K562 (cell line): Measurements from ENCODE around the gene VPS13C. TPM values are rescaled to one million over a fixed set of nuclear protein-coding genes. Genes with fewer than 3 reads are reported as not detected.
A peak's percentile ranks its signal among the peaks of the same experiment; 100 is the strongest.

Experiments
- ATAC-seq: fragments of 200-7000 bp; cut with Tn5 transposase; 3 replicates; pipeline ENCODE4 v1.9.1; 2020; ENCODE audit warnings: moderate library complexity
- BruUV-seq: library from RNA; stranded (reverse); fragments of 400-500 nt; replicated peaks from 2 replicates; lab custom pipeline; 2021; lab: Mats Ljungman, UMichigan
- CTCF ChIA-PET: fragments of 300-600 bp; formaldehyde crosslinking; extraction: SDS; loops from one replicate; lab custom pipeline; 2021; ENCODE audit warnings: low intra/inter-chr PET ratio; lab: Yijun Ruan, JAX
- POLR2A ChIA-PET: fragments of 300-600, 350-650 bp; sonication (Branson Sonifier 250); formaldehyde crosslinking; extraction: SDS; loops from one replicate; lab custom pipeline; 2021; ENCODE audit warnings: antibody characterized with exemption, inconsistent platforms; lab: Yijun Ruan, JAX
- DNase-seq, 4 experiments: peaks; one replicate each; pipeline versions ENCODE4 v3.0.0 to v3.0.0-alpha.2; 2011 to 2018; ENCODE audit warnings: low spot score in 3 of 4, mixed read lengths in 3 of 4; ENCODE audit errors: extremely low read depth in 1 of 4
- FAIRE-seq: peaks from 2 replicates; lab custom pipeline; 2011; peaks lifted over from hg19 to GRCh38; lab: Jason Lieb, UNC
- H2AFZ ChIP-seq: 2 replicates; pipeline ENCODE4 v1.6.0; 2011; ENCODE audit warnings: low read depth, low read length, control low read depth, inconsistent platforms
- H3K27ac ChIP-seq: fragments of 200-600 bp; 3 replicates; pipeline ENCODE4 v1.8.0; 2011; ENCODE audit warnings: low read depth, mild to moderate bottlenecking, control low read depth, inconsistent platforms, low read length, moderate library complexity, mixed read lengths; ENCODE audit errors: extremely low read depth
- H3K27me3 ChIP-seq, 2 experiments: fragments of 300-600 bp in 1 of 2; 2 replicates in 1 of 2; 3 replicates in 1 of 2; pipeline versions ENCODE4 v1.6.0 to v1.8.0; 2011; ENCODE audit warnings: inconsistent platforms in 2 of 2, low read length in 2 of 2, mild to moderate bottlenecking in 1 of 2, mixed read lengths in 1 of 2, moderate library complexity in 1 of 2; ENCODE audit not compliant: control insufficient read depth in 2 of 2, insufficient read depth in 2 of 2
- H3K36me3 ChIP-seq: fragments of 300-600 bp; 3 replicates; pipeline ENCODE4 v1.8.0; 2011; ENCODE audit warnings: mild to moderate bottlenecking, low read length, inconsistent platforms; ENCODE audit not compliant: control insufficient read depth, insufficient read depth
- H3K4me1 ChIP-seq, 2 experiments: fragments of 200-600 bp in 1 of 2; replicated peaks in 1 of 2; 2 replicates in 1 of 2; 3 replicates in 1 of 2; pipeline versions ENCODE4 v1.5.1 to v1.8.0; 2011; ENCODE audit warnings: inconsistent platforms in 2 of 2, low read length in 2 of 2, mild to moderate bottlenecking in 1 of 2, mixed read lengths in 1 of 2, moderate library complexity in 1 of 2; ENCODE audit not compliant: control insufficient read depth in 2 of 2, insufficient read depth in 2 of 2
- H3K4me2 ChIP-seq: 2 replicates; pipeline ENCODE4 v1.6.1; 2011; ENCODE audit warnings: low read length, control low read depth, inconsistent platforms, mixed read lengths; ENCODE audit not compliant: insufficient read depth
- H3K4me3 ChIP-seq: fragments of 200-600 bp; sonication (generic), shearing (Covaris generic); 2 replicates; pipeline ENCODE4 v1.5.1; 2016; ENCODE audit warnings: control low read depth, inconsistent platforms
- H3K79me2 ChIP-seq: fragments of 200-600 bp; 3 replicates; pipeline ENCODE4 v1.8.0; 2011; ENCODE audit warnings: low read length, inconsistent platforms; ENCODE audit not compliant: control insufficient read depth, insufficient read depth
- H3K9ac ChIP-seq, 2 experiments: 2 replicates each; pipeline versions ENCODE4 v1.6.0 to v1.6.1; 2011; ENCODE audit warnings: low read depth in 2 of 2, low read length in 2 of 2, control low read depth in 1 of 2, inconsistent platforms in 1 of 2, mild to moderate bottlenecking in 1 of 2, mixed read lengths in 1 of 2; ENCODE audit not compliant: insufficient read depth in 1 of 2
- H3K9me1 ChIP-seq: one replicate; pipeline ENCODE4 v1.6.0; 2011; ENCODE audit warnings: inconsistent platforms, mild to moderate bottlenecking, low read length, moderate library complexity; ENCODE audit not compliant: control insufficient read depth, insufficient read depth
- H3K9me3 ChIP-seq: replicated peaks from 2 replicates; pipeline ENCODE4 v1.5.1; 2011; ENCODE audit warnings: low read depth, low read length, inconsistent platforms; ENCODE audit not compliant: control insufficient read depth, insufficient read depth
- H4K20me1 ChIP-seq: replicated peaks from 2 replicates; pipeline ENCODE4 v1.6.1; 2011; ENCODE audit warnings: low read length, inconsistent platforms, mixed read lengths; ENCODE audit not compliant: control insufficient read depth, insufficient read depth
- ATF4 ChIP-seq: fragments of 450-650 bp; formaldehyde crosslinking; IDR thresholded peaks from 2 replicates; pipeline ENCODE4 v1.4.0; 2022; ENCODE audit warnings: mild to moderate bottlenecking, moderate library complexity
- C11orf30 ChIP-seq: fragments of 450-650 bp; IDR thresholded peaks from 2 replicates; pipeline ENCODE4 v1.6.1; 2016; ENCODE audit warnings: low read depth, mild to moderate bottlenecking
- CEBPG ChIP-seq, 3 experiments: fragments of 200-800 bp in 1 of 3; sonication (Bioruptor generic) in 1 of 3; sonication (generic) in 1 of 3; formaldehyde crosslinking in 1 of 3; IDR thresholded peaks in 2 of 3; conservative IDR thresholded peaks in 1 of 3; 2 replicates each; pipeline versions ENCODE4 v1.6.1 to v1.8.0; 2016 to 2022; ENCODE audit warnings: missing compliant biosample characterization in 2 of 3, missing genetic modification characterization in 2 of 3, mild to moderate bottlenecking in 1 of 3, missing genetic modification reagents in 1 of 3
- GABPA ChIP-seq: fragments of 200-800 bp; sonication (Bioruptor generic); conservative IDR thresholded peaks from 2 replicates; pipeline ENCODE4 v1.6.1; 2016; ENCODE audit warnings: low read depth, missing genetic modification characterization, missing compliant biosample characterization
- IFI16 ChIP-seq: fragments of 250-450 bp; sonication (Bioruptor Pico); IDR thresholded peaks from 2 replicates; pipeline ENCODE4 v2.1.2; 2022; ENCODE audit warnings: mild to moderate bottlenecking, inconsistent platforms
- MAFK ChIP-seq: IDR thresholded peaks from 2 replicates; pipeline ENCODE4 v1.6.1; 2011; ENCODE audit warnings: low read length, improper control_type of control experiment
- RUNX1 ChIP-seq: sonication (generic); IDR thresholded peaks from 2 replicates; pipeline ENCODE4 v1.6.1; 2016; ENCODE audit warnings: antibody characterized with exemption, low read depth
- TRIM24 ChIP-seq, 2 experiments: fragments of 450-650 bp; IDR thresholded peaks; 2 replicates each; pipeline ENCODE4 v1.6.1; 2016
- ZNF316 ChIP-seq: fragments of 450-650 bp; IDR thresholded peaks from 2 replicates; pipeline ENCODE4 v1.6.1; 2016
- ZNF41 ChIP-seq: fragments of 250-450 bp; sonication (Bioruptor Pico); conservative IDR thresholded peaks from 2 replicates; pipeline ENCODE4 v1.4.0; 2020; ENCODE audit warnings: mild to moderate bottlenecking
- ZNF584 ChIP-seq: fragments of 200-800 bp; sonication (Bioruptor generic); IDR thresholded peaks from 2 replicates; pipeline ENCODE4 v1.6.1; 2016; ENCODE audit warnings: low read depth, mild to moderate bottlenecking, missing genetic modification characterization, missing compliant biosample characterization
- WGBS: fragments of 100-300 bp; shearing (Covaris generic); methylation state at CpG from one replicate; pipeline ENCODE4 v1.1.6; 2016; ENCODE audit warnings: low coverage, mixed read lengths; ENCODE audit not compliant: insufficient coverage; ENCODE audit errors: missing lambda C conversion rate; 5-methylcytosine and 5-hydroxymethylcytosine counted together
- in situ Hi-C: fragments of 300-500 bp; cut with MboI; formaldehyde crosslinking; loops from 4 replicates; pipeline ENCODE4 v1.15.0; 2018; ENCODE audit warnings: inconsistent platforms, mixed read lengths
- intact Hi-C: fragments of 100-400 bp; cut with micrococcal nuclease; formaldehyde crosslinking; loops from 2 replicates; pipeline ENCODE4 v1.14.2; 2022
- polyA plus RNA-seq, 8 experiments: library from polyadenylated mRNA; depleted of rRNA in 4 of 8; stranded (reverse) in 5 of 8; unstranded in 3 of 8; fragments of >200 nt; fragmentation: Nextera tagmentation in 2 of 8; fragmentation: Illumina TruSeq in 1 of 8; extraction: Ambion mirVana in 2 of 8; extraction: Trizol in 1 of 8; gene quantifications; 2 replicates each; pipeline versions ENCODE4 v1.2.1 to v1.2.3, GENCODE V29; 2011 to 2014; ENCODE audit warnings: inconsistent platforms in 1 of 8, missing spikeins in 1 of 8
- total RNA-seq, 7 experiments: library from RNA; depleted of rRNA in 6 of 7; stranded (reverse); fragments of >200 nt in 6 of 7; fragmentation: Illumina TruSeq in 2 of 7; extraction: Trizol in 2 of 7; gene quantifications; 2 replicates each; pipeline versions ENCODE4 v1.2.1 to v1.2.3, GENCODE V29; 2011 to 2021; ENCODE audit warnings: low replicate concordance in 1 of 7
- TF ChIP-seq, protein P1 (sequence below), 2 experiments: fragments of 450-650 bp in 1 of 2; sonication (generic) in 1 of 2; formaldehyde crosslinking in 1 of 2; IDR thresholded peaks in 1 of 2; conservative IDR thresholded peaks in 1 of 2; 2 replicates each; pipeline versions ENCODE4 v1.6.1 to v1.8.1; 2016 to 2023; ENCODE audit warnings: mild to moderate bottlenecking in 2 of 2, moderate library complexity in 2 of 2, inconsistent platforms in 1 of 2, missing genetic modification reagents in 1 of 2

VPS13C gene
- total and polyA plus RNA-seq, 9 of the 15 experiments (the other 6 are each of a cell fraction or from before 2014, with no cell fraction given), result 5.2 to 32.3 (median 15.7) TPM

DNA sequence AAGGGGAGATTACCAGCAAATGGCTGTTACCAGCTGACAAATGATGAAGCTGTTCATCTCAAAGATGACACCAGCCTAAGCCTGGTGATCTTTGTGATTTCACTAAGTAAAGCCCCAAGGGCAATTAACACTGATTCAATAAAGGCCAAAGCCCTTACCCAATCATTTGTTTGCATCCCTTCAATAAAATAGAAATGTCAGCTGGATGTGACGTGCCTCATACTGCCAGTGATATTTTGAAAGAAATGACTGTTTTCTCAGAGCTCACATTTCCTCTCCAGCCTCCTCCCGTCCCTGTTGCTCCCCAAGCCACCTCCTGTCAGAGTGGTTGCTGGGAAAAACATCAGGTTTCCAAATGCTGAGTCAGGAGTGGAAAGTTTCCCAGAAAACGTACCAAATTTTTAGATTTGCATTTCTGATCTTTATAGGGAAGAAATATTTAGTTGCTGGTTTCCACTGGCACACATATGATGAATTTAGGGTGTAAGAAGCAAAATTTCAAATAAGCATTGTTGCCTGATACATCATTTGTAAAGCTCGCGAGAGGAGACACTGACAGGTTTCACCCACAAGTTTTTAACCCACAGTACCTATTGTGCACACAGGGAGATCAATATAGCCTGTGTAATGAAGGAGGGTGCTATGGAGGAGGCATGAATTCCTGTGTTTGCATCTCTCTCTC lies 27.6 kb upstream of the VPS13C start:
- H3K4me2 ChIP-seq, result no peak overlapping the region
- BruUV-seq, result no TSS peak
- H3K4me1 ChIP-seq, result no peaks in the 10 kb centered on the region
- H3K9ac ChIP-seq, result no peak overlapping the region
- H2AFZ ChIP-seq, result no peak overlapping the region
- intact Hi-C loops (loop anchor here (10.0 kb wide), 2 partner anchors 157 to 217 kb away; no protein-coding TSS in a partner anchor), in situ Hi-C loops (no loop called here)
- 4% methylated on average over 5 of the region's 5 CpGs for WGBS
- POLR2A ChIA-PET, result interaction anchor here (0.8 to 1.7 kb wide), 3 partner anchors 10 to 19 kb away, joined by 4 to 6 read pairs (median 5); no protein-coding TSS in a partner anchor
- no peak overlapping the region for H3K4me3 ChIP-seq
- TF ChIP-seq MAFK, result peak; percentile 31; the same call in 1 of the 2 replicates
- TF ChIP-seq ZNF584 (CRISPR knock-in tag), result no peak
- no peak for TF ChIP-seq ZNF41
- TF ChIP-seq C11orf30, result peak; percentile 45
- 0 out of 2 replicates have a peak, but pooled peaks have one; percentile 30 for TF ChIP-seq ZNF316
- no peaks in the 10 kb centered on the region for H3K36me3 ChIP-seq
- CTCF ChIA-PET, result interaction anchor here (0.6 kb wide), 1 partner anchor 185 kb away, joined by 5 read pairs; no protein-coding TSS in a partner anchor
- FAIRE-seq, result no peak
- H3K27me3 ChIP-seq, result peaks cover 4% of the 10 kb centered on the region in 2 experiments; a peak in 1 of 5 replicates
- H3K79me2 ChIP-seq, result no peaks in the 10 kb centered on the region
- no peaks in the 10 kb centered on the region for H4K20me1 ChIP-seq
- no peak for ATAC-seq
- no peaks in the 10 kb centered on the region for H3K9me1 ChIP-seq
- H3K27ac ChIP-seq, result no peak overlapping the region
- no peaks in the 10 kb centered on the region for H3K9me3 ChIP-seq
- DNase-seq, result no peak

GRCh38 chr15:62085740-62086139 lies 25.5 kb upstream of the VPS13C start:
- Histone ChIP-seq H3K9ac (no peak overlapping the region), H4K20me1 (no peaks in the 10 kb centered on the region), H3K4me3 (no peak overlapping the region), H2AFZ (peak overlapping the region; percentile 48; the same call in 1 of the 2 replicates), H3K9me3 (no peaks in the 10 kb centered on the region), H3K27me3 (no peaks in the 10 kb centered on the region), H3K79me2 (no peaks in the 10 kb centered on the region), H3K27ac (no peak overlapping the region), H3K4me2 (no peak overlapping the region), H3K36me3 (no peaks in the 10 kb centered on the region), H3K4me1 (no peaks in the 10 kb centered on the region), H3K9me1 (no peaks in the 10 kb centered on the region)
- ChIA-PET CTCF (no interaction called here), POLR2A (no interaction called here)
- WGBS, result 13% methylated on average over 4 of the region's 4 CpGs
- intact Hi-C loops, result loop anchor here (10.0 kb wide), 2 partner anchors 159 to 219 kb away; no protein-coding TSS in a partner anchor
- DNase-seq (no peak), FAIRE-seq (no peak), ATAC-seq (peak; percentile 60)
- BruUV-seq, result no TSS peak
- 0 out of 2 replicates have a peak, but pooled peaks have one; percentile 22 for TF ChIP-seq GABPA (tag)
- TF ChIP-seq, protein P1, sequence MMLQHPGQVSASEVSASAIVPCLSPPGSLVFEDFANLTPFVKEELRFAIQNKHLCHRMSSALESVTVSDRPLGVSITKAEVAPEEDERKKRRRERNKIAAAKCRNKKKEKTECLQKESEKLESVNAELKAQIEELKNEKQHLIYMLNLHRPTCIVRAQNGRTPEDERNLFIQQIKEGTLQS (IDR thresholded peaks at IDR 0.05), result peak; percentile 59; the same call in 1 of the 2 replicates
- TF ChIP-seq, protein P1 (CRISPR knock-in tag; conservative IDR thresholded peaks at IDR 0.05), result no peak
- TF ChIP-seq TRIM24 (IDR thresholded peaks at IDR 0.05), result peak; percentile 42 to 49; a peak in 2 of 4 replicates
- TF ChIP-seq ATF4 (CRISPR knock-in tag), result 0 out of 2 replicates have a peak, but pooled peaks have one; percentile 21
- no peak for TF ChIP-seq IFI16 (CRISPR knock-in tag)
- TF ChIP-seq CEBPG (CRISPR knock-in tag; IDR thresholded peaks at IDR 0.05), result no peak
- peak in 1 of 2 experiments; percentile 73; a peak in 2 of 4 replicates for TF ChIP-seq CEBPG (tag; conservative IDR thresholded peaks at IDR 0.05 in 1 of 2, IDR thresholded peaks at IDR 0.05 in 1 of 2)
- no peak for TF ChIP-seq RUNX1
- in situ Hi-C loops, result no loop called here
